Central memory CD8-positive, alpha-beta T cell (primary cell): ENCODE results near the gene PLXND1.
A peak's percentile ranks its signal among the peaks of the same experiment; 100 is the strongest.

ENCODE experiments used
- ATAC-seq: fragments of 150-1000 bp; cut with Tn5 transposase; replicated peaks from 2 replicates; pipeline ENCODE4 v1.10.0; 2022; ENCODE audit warnings: mild to moderate bottlenecking, moderate FRiP score, moderate number of reproducible peaks; ENCODE audit not compliant: poor library complexity, severe bottlenecking; ENCODE audit errors: extremely low read depth
- DNase-seq, 2 donors: peaks; one replicate each; pipeline ENCODE4 v3.0.0; 2021; ENCODE audit warnings: low spot score in 2 of 2
- H3K27ac Mint-ChIP-seq: one replicate; pipeline ENCODE4 v1.8.0; 2022; ENCODE audit warnings: low read depth, mild to moderate bottlenecking, moderate library complexity, mixed read lengths
- H3K27me3 Mint-ChIP-seq: one replicate; pipeline ENCODE4 v1.8.0; 2022; ENCODE audit warnings: mixed read lengths
- H3K36me3 Mint-ChIP-seq: one replicate; pipeline ENCODE4 v1.8.0; 2022; ENCODE audit warnings: mild to moderate bottlenecking, moderate library complexity, mixed read lengths; ENCODE audit not compliant: insufficient read depth
- H3K4me1 Mint-ChIP-seq: one replicate; pipeline ENCODE4 v1.8.0; 2022; ENCODE audit warnings: mixed read lengths
- H3K4me3 Mint-ChIP-seq: one replicate; pipeline ENCODE4 v1.8.0; 2022; ENCODE audit warnings: mild to moderate bottlenecking, moderate library complexity, mixed read lengths
- H3K9me3 Mint-ChIP-seq: one replicate; pipeline ENCODE4 v1.8.0; 2022; ENCODE audit warnings: mixed read lengths

The PLXND1 gene

DNA sequence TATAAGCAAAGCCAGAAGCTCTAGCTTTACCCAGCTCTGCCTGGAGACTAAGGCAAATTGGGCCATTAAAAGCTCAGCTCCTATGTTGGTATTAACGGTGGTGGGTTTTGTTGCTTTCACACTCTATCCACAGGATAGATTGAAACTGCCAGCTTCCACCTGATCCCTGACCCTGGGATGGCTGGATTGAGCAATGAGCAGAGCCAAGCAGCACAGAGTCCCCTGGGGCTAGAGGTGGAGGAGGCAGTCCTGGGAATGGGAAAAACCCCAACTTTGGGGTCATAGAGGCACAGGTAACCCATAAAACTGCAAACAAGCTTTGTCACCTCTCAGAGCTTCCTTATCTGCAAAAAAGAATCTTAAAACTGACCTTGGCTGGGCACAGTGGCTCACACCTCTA lies 71.4 kb downstream of the PLXND1 start:
- ATAC-seq (no peak), DNase-seq (no peak)
- Mint-ChIP-seq H3K27ac (no peak overlapping the region), H3K4me1 (peaks cover 12% of the 10 kb centered on the region), H3K4me3 (no peak overlapping the region), H3K27me3 (no peaks in the 10 kb centered on the region), H3K9me3 (no peaks in the 10 kb centered on the region), H3K36me3 (peaks cover 1% of the 10 kb centered on the region)

DNA sequence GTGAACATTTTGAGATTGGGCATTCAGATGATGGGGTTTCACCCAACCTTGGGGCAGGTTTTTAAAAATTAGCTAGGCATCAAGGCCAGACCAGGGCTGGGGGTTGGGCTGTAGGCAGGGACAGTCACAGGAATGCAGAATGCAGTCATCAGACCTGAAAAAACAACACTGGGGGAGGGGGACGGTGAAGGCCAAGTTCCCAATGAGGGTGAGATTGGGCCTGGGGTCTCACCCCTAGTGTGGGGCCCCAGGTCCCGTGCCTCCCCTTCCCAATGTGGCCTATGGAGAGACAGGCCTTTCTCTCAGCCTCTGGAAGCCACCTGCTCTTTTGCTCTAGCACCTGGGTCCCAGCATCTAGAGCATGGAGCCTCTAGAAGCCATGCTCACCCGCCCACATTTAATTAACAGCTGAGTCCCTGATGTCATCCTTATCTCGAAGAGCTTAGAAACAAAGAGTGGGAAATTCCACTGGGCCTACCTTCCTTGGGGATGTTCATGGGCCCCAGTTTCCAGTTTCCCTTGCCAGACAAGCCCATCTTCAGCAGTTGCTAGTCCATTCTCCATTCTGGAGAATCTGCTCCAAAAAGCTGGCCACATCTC lies 71.9 kb downstream of the PLXND1 start:
- Mint-ChIP-seq H3K36me3 (peaks cover 1% of the 10 kb centered on the region), H3K27ac (no peak overlapping the region), H3K27me3 (no peaks in the 10 kb centered on the region), H3K9me3 (no peaks in the 10 kb centered on the region), H3K4me3 (no peak overlapping the region), H3K4me1 (peaks cover 12% of the 10 kb centered on the region)
- no peak for DNase-seq
- no peak for ATAC-seq

DNA sequence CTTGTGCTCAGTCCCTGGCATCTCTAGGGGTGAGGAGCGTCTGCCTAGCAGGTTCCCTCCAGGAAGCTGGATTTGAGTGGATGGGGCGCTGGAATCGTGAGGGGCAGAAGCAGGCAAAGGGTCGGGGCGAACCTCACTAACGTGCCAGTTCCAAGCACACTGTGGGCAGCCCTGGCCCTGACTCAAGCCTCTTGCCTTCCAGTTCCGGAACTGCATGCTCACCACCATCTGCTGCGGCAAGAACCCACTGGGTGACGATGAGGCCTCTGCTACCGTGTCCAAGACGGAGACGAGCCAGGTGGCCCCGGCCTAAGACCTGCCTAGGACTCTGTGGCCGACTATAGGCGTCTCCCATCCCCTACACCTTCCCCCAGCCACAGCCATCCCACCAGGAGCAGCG lies 73.1 kb downstream of the PLXND1 start:
- Mint-ChIP-seq H3K36me3 (peaks cover 1% of the 10 kb centered on the region), H3K27ac (no peak overlapping the region), H3K4me3 (no peak overlapping the region), H3K4me1 (peaks cover 12% of the 10 kb centered on the region), H3K9me3 (no peaks in the 10 kb centered on the region), H3K27me3 (no peaks in the 10 kb centered on the region)
- DNase-seq, result no peak
- ATAC-seq, result no peak

DNA sequence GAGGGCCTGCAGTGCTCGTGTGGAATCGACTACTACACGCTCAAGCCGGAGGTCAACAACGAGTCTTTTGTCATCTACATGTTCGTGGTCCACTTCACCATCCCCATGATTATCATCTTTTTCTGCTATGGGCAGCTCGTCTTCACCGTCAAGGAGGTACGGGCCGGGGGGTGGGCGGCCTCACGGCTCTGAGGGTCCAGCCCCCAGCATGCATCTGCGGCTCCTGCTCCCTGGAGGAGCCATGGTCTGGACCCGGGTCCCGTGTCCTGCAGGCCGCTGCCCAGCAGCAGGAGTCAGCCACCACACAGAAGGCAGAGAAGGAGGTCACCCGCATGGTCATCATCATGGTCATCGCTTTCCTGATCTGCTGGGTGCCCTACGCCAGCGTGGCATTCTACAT lies 74.2 kb downstream of the PLXND1 start:
- Mint-ChIP-seq H3K4me1 (peaks cover 12% of the 10 kb centered on the region), H3K9me3 (no peaks in the 10 kb centered on the region), H3K36me3 (peaks cover 1% of the 10 kb centered on the region), H3K27ac (peak overlapping the region; percentile 13), H3K27me3 (no peaks in the 10 kb centered on the region), H3K4me3 (no peak overlapping the region)
- ATAC-seq, result no peak
- DNase-seq, result no peak

DNA sequence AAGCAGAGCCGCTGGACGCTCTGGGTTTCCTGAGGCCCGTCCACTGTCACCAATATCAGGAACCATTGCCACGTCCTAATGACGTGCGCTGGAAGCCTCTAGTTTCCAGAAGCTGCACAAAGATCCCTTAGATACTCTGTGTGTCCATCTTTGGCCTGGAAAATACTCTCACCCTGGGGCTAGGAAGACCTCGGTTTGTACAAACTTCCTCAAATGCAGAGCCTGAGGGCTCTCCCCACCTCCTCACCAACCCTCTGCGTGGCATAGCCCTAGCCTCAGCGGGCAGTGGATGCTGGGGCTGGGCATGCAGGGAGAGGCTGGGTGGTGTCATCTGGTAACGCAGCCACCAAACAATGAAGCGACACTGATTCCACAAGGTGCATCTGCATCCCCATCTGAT lies 74.8 kb downstream of the PLXND1 start:
- Mint-ChIP-seq H3K4me3 (no peak overlapping the region), H3K27ac (peak overlapping the region; percentile 13), H3K9me3 (no peaks in the 10 kb centered on the region), H3K27me3 (no peaks in the 10 kb centered on the region), H3K36me3 (peaks cover 1% of the 10 kb centered on the region), H3K4me1 (peaks cover 12% of the 10 kb centered on the region)
- DNase-seq (no peak), ATAC-seq (no peak)

DNA sequence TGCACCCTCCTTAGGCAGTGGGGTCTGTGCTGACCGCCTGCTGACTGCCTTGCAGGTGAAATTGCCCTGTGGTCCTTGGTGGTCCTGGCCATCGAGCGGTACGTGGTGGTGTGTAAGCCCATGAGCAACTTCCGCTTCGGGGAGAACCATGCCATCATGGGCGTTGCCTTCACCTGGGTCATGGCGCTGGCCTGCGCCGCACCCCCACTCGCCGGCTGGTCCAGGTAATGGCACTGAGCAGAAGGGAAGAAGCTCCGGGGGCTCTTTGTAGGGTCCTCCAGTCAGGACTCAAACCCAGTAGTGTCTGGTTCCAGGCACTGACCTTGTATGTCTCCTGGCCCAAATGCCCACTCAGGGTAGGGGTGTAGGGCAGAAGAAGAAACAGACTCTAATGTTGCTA lies 75.7 kb downstream of the PLXND1 start:
- ATAC-seq (no peak), DNase-seq (no peak)
- no peak overlapping the region for H3K4me3 Mint-ChIP-seq
- no peaks in the 10 kb centered on the region for H3K27me3 Mint-ChIP-seq
- H3K27ac Mint-ChIP-seq, result no peak overlapping the region
- peaks cover 1% of the 10 kb centered on the region for H3K36me3 Mint-ChIP-seq
- H3K4me1 Mint-ChIP-seq, result peaks cover 12% of the 10 kb centered on the region
- H3K9me3 Mint-ChIP-seq, result no peaks in the 10 kb centered on the region

DNA sequence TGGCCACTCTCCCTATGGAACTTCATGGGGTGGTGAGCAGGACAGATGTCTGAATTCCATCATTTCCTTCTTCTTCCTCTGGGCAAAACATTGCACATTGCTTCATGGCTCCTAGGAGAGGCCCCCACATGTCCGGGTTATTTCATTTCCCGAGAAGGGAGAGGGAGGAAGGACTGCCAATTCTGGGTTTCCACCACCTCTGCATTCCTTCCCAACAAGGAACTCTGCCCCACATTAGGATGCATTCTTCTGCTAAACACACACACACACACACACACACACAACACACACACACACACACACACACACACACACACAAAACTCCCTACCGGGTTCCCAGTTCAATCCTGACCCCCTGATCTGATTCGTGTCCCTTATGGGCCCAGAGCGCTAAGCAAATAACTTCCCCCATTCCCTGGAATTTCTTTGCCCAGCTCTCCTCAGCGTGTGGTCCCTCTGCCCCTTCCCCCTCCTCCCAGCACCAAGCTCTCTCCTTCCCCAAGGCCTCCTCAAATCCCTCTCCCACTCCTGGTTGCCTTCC lies 76.2 kb downstream of the PLXND1 start:
- H3K4me3 Mint-ChIP-seq, result no peak overlapping the region
- no peak overlapping the region for H3K27ac Mint-ChIP-seq
- DNase-seq (no peak), ATAC-seq (no peak)
- H3K36me3 Mint-ChIP-seq, result peaks cover 1% of the 10 kb centered on the region
- no peaks in the 10 kb centered on the region for H3K9me3 Mint-ChIP-seq
- peaks cover 12% of the 10 kb centered on the region for H3K4me1 Mint-ChIP-seq
- H3K27me3 Mint-ChIP-seq, result no peaks in the 10 kb centered on the region

DNA sequence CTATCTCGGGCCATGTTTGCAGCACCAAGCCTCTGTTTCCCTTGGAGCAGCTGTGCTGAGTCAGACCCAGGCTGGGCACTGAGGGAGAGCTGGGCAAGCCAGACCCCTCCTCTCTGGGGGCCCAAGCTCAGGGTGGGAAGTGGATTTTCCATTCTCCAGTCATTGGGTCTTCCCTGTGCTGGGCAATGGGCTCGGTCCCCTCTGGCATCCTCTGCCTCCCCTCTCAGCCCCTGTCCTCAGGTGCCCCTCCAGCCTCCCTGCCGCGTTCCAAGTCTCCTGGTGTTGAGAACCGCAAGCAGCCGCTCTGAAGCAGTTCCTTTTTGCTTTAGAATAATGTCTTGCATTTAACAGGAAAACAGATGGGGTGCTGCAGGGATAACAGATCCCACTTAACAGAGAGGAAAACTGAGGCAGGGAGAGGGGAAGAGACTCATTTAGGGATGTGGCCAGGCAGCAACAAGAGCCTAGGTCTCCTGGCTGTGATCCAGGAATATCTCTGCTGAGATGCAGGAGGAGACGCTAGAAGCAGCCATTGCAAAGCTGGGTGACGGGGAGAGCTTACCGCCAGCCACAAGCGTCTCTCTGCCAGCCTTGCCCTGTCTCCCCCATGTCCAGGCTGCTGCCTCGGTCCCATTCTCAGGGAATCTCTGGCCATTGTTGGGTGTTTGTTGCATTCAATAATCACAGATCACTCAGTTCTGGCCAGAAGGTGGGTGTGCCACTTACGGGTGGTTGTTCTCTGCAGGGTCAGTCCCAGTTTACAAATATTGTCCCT lies 76.9 kb downstream of the PLXND1 start:
- Mint-ChIP-seq H3K27me3 (no peaks in the 10 kb centered on the region), H3K4me3 (no peak overlapping the region), H3K27ac (no peak overlapping the region), H3K36me3 (peaks cover 1% of the 10 kb centered on the region), H3K9me3 (no peaks in the 10 kb centered on the region), H3K4me1 (peaks cover 12% of the 10 kb centered on the region)
- DNase-seq (no peak), ATAC-seq (no peak)

DNA sequence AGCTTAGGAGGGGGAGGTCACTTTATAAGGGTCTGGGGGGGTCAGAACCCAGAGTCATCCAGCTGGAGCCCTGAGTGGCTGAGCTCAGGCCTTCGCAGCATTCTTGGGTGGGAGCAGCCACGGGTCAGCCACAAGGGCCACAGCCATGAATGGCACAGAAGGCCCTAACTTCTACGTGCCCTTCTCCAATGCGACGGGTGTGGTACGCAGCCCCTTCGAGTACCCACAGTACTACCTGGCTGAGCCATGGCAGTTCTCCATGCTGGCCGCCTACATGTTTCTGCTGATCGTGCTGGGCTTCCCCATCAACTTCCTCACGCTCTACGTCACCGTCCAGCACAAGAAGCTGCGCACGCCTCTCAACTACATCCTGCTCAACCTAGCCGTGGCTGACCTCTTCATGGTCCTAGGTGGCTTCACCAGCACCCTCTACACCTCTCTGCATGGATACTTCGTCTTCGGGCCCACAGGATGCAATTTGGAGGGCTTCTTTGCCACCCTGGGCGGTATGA lies 77.8 kb downstream of the PLXND1 start, which contains the start of gene RHO:
RHO (plus strand) TSS at position 51 of the 512 bp plus-strand sequence; CDS start at position 146, 95 bp downstream.
- Mint-ChIP-seq H3K4me3 (no peak within 1 kb of the TSS), H3K4me1 (peaks cover 5% of the 10 kb centered on the region), H3K27ac (no peak within 1 kb of the TSS)

DNA sequence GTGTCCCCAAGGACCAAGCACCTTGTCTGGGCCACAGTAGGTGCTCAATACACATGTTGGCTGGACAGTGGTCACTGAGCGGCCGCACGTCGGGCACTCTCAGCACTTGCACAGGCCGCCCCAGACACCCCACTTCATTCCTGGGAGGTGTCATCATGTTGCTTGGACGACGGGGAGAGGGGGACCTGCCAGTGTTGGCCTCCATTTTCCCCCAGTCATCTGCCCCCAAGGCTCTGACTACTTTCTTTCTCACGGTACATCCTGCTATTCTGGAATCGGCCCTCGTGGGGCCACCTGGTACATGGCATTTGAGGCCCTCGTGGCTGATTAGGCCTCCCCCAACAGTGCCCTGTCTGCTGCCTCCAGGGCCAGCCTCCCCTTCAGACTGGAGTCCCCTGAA lies 79.2 kb downstream of the PLXND1 start:
- Mint-ChIP-seq H3K36me3 (peaks cover 1% of the 10 kb centered on the region), H3K27ac (no peak overlapping the region), H3K4me1 (peaks cover 5% of the 10 kb centered on the region), H3K4me3 (no peak overlapping the region), H3K27me3 (no peaks in the 10 kb centered on the region), H3K9me3 (no peaks in the 10 kb centered on the region)
- DNase-seq (no peak), ATAC-seq (no peak)

More for the DNA sequence above, 77.8 kb downstream of the PLXND1 start, which contains the start of gene RHO:
- H3K36me3 Mint-ChIP-seq, result peaks cover 1% of the 10 kb centered on the region
- ATAC-seq (no peak), DNase-seq (no peak)
- no peaks in the 10 kb centered on the region for H3K9me3 Mint-ChIP-seq
- no peaks in the 10 kb centered on the region for H3K27me3 Mint-ChIP-seq

DNA sequence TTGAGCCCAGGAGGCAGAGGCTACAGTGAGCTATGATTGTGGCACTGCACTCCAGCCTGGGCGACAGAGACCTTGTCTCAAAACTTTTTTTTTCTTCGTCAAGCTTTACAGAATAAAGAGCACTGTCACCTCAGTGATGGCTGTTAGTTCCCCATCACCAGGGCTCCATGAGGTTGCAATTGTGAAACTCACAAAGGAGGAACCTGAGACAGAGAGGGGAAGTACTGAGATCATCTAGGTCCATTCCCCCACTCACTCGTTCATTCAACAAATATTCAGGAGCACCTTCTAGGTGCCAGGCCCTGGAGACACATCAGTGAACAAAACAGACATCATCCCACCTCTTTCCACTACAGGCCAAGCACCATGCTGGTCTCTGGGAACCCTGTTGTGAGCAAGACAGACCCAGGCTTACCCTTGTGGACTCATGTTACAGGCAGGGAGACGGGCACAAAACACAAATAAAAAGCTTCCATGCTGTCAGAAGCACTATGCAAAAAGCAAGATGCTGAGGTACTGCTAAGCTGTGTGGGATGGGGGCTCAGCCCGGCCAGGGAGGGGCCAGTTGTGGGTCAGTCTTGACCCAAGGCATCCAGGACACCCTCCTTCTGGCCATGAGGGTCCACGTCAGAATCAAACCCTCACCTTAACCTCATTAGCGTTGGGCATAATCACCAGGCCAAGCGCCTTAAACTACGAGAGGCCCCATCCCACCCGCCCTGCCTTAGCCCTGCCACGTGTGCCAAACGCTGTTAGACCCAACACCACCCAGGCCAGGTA lies 80.2 kb downstream of the PLXND1 start:
- H3K4me3 Mint-ChIP-seq, result no peak overlapping the region

DNA sequence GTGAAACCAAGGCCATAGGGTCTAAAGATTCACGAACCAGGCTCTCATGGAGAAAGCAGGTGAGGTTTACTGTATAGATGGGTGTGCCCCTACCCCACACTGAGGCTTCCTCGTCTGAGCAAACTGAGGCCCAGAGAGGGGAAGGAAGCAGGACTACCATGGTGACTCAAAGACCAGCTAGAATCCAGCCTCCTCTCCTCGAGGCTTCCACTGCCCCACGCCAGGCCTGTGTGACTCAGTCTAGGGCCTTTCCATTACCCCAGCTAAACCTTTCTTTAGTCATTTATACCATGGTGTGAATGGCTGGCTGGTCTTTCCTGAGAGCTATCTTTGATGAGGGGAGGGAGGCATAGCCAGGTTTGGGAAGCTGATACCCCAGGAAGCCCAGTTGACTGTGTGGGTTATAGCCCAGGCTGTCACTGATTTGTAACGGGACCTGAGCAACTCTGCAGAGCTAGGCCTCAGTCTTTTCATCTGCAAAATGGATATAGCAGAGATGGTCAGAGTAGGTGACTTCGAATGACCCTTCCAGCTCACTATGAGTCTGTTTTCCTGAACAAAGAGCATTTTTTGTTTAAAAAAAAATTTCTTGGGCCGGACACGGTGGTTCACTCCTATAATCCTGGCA lies 81.0 kb downstream of the PLXND1 start:
- DNase-seq, result no peak
- Mint-ChIP-seq H3K4me1 (no peaks in the 10 kb centered on the region), H3K36me3 (no peaks in the 10 kb centered on the region), H3K4me3 (no peak overlapping the region), H3K9me3 (no peaks in the 10 kb centered on the region), H3K27me3 (no peaks in the 10 kb centered on the region), H3K27ac (no peak overlapping the region)
- ATAC-seq, result no peak

More for the DNA sequence above, 80.2 kb downstream of the PLXND1 start:
- ATAC-seq (peak; percentile 49), DNase-seq (no peak)
- Mint-ChIP-seq H3K9me3 (no peaks in the 10 kb centered on the region), H3K27ac (no peak overlapping the region), H3K27me3 (no peaks in the 10 kb centered on the region), H3K36me3 (no peaks in the 10 kb centered on the region), H3K4me1 (peaks cover under 1% of the 10 kb centered on the region)
